Endodermal cell (in vitro differentiated cells): ENCODE measurements around the gene SMIM41. TPM values are rescaled to one million over a fixed set of nuclear protein-coding genes. Genes with fewer than 3 reads are reported as not detected.

Experiments
- DNase-seq: peaks from one replicate; pipeline ENCODE4 v3.0.0-alpha.2; 2017
- H3K27ac ChIP-seq: 2 replicates; pipeline ENCODE4 v1.5.1; 2013; ENCODE audit warnings: mild to moderate bottlenecking, low read depth, low read length, moderate library complexity
- H3K27me3 ChIP-seq: 2 replicates; pipeline ENCODE4 v1.6.1; 2013; ENCODE audit warnings: mild to moderate bottlenecking, low read length, moderate library complexity; ENCODE audit not compliant: insufficient read depth, control insufficient read depth, poor library complexity, severe bottlenecking
- H3K36me3 ChIP-seq: 2 replicates; pipeline ENCODE4 v1.7.0; 2013; ENCODE audit warnings: mild to moderate bottlenecking, low read length, moderate library complexity; ENCODE audit not compliant: control insufficient read depth, insufficient read depth
- H3K4me1 ChIP-seq: one replicate; pipeline ENCODE4 v1.7.0; 2013; ENCODE audit warnings: low read length; ENCODE audit not compliant: control insufficient read depth, insufficient read depth
- H3K4me3 ChIP-seq: 2 replicates; pipeline ENCODE4 v1.5.1; 2013; ENCODE audit warnings: mild to moderate bottlenecking, low read length, moderate library complexity
- H3K9ac ChIP-seq: 2 replicates; pipeline ENCODE4 v1.6.1; 2013; ENCODE audit warnings: mild to moderate bottlenecking, low read length, moderate library complexity; ENCODE audit not compliant: poor library complexity, severe bottlenecking; ENCODE audit errors: extremely low read depth
- H3K9me3 ChIP-seq: 2 replicates; pipeline ENCODE4 v1.6.1; 2013; ENCODE audit warnings: mild to moderate bottlenecking, low read length, moderate library complexity; ENCODE audit not compliant: control insufficient read depth
- H3K27ac Mint-ChIP-seq: 2 replicates; pipeline ENCODE4 v1.8.0; 2020; ENCODE audit warnings: mixed read lengths
- H3K27me3 Mint-ChIP-seq: 2 replicates; pipeline ENCODE4 v1.8.0; 2021; ENCODE audit warnings: mild to moderate bottlenecking, mixed read lengths; ENCODE audit not compliant: insufficient read depth
- H3K36me3 Mint-ChIP-seq: 2 replicates; pipeline ENCODE4 v1.8.0; 2020; ENCODE audit warnings: low read depth, mixed read lengths
- H3K4me1 Mint-ChIP-seq: 2 replicates; pipeline ENCODE4 v1.8.0; 2020; ENCODE audit warnings: mixed read lengths
- H3K4me3 Mint-ChIP-seq: 2 replicates; pipeline ENCODE4 v1.8.0; 2020; ENCODE audit warnings: mild to moderate bottlenecking, moderate library complexity, mixed read lengths
- H3K9me3 Mint-ChIP-seq: 2 replicates; pipeline ENCODE4 v1.8.0; 2020; ENCODE audit warnings: mild to moderate bottlenecking, mixed read lengths
- WGBS, 2 experiments: methylation state at CpG; one replicate each; pipeline versions ENCODE4 v1.1.5 to v1.1.7; 2013; ENCODE audit warnings: missing lambda C conversion rate in 2 of 2, mixed read lengths in 1 of 2; ENCODE audit not compliant: insufficient coverage in 1 of 2, insufficient read length in 1 of 2; 5-methylcytosine and 5-hydroxymethylcytosine counted together
- total RNA-seq, 2 donors: library from RNA; stranded (reverse); fragmentation: NEBNext Ultra II Directional in 1 of 2; extraction: Animal tissue kit (Norgen Biotek cat#: 25700) in 1 of 2; gene quantifications; 2 replicates in 1 of 2; 3 replicates in 1 of 2; pipeline ENCODE4 v1.2.1, GENCODE V29; 2021
- TF ChIP-seq, protein P1 (sequence below): fragments of 200-600 bp; sonication (generic); conservative IDR thresholded peaks from 2 replicates; pipeline ENCODE4 v1.5.0; 2021; ENCODE audit warnings: antibody characterized with exemption, mild to moderate bottlenecking

Gene SMIM41
- total RNA-seq, 2 donors from 2014 or later, result not detected

DNA sequence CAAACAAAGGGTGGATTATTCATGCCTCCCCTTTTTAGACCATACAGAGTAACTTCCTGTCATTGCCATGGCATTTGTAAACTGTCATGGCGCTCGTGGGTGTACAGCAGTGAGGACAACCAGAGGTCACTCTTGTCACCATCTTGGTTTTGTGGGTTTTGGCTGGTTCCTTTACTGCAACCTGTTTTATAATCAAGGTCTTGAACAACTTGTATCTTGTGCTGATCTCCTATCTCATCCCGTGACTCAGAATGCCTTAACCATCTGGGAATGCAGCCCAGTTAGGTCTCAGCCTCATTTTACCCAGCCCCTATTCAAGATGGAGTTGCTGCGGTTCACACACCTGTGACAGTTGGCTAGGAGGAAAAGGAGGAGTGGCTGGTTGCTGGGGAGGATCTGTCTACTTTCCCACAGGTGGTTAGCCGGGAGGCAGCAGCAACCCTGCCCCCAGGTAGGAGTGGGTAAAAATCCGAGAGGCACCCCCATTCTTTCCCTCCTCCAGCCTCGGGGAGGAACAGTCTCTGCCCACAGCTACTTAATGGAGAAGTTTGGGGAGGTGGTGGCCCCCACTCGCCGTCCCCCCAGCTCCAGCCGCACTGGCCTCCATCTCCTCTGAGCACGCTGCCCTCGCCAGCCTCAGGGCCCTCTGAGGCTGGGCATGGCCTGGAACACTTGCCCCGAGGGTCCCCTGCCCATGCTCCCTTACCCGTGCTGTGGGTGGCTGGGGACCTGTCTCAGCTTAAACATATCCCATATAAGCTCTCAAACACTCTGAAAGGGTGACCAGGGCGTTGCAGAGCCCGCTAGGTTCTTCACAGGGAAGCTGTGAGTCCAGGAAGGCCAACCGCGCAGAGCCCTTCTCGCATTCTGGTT lies 41.7 kb downstream of the SMIM41 start:
- TF ChIP-seq, protein P1, sequence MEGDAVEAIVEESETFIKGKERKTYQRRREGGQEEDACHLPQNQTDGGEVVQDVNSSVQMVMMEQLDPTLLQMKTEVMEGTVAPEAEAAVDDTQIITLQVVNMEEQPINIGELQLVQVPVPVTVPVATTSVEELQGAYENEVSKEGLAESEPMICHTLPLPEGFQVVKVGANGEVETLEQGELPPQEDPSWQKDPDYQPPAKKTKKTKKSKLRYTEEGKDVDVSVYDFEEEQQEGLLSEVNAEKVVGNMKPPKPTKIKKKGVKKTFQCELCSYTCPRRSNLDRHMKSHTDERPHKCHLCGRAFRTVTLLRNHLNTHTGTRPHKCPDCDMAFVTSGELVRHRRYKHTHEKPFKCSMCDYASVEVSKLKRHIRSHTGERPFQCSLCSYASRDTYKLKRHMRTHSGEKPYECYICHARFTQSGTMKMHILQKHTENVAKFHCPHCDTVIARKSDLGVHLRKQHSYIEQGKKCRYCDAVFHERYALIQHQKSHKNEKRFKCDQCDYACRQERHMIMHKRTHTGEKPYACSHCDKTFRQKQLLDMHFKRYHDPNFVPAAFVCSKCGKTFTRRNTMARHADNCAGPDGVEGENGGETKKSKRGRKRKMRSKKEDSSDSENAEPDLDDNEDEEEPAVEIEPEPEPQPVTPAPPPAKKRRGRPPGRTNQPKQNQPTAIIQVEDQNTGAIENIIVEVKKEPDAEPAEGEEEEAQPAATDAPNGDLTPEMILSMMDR, result no peak
- H3K27ac Mint-ChIP-seq, result no peak overlapping the region
- WGBS, 2 experiments, result 91 to 92% methylated on average over 15 to 19 of the region's 19 CpGs
- H3K27ac ChIP-seq, result no peak overlapping the region
- no peak overlapping the region for H3K9ac ChIP-seq
- no peaks in the 10 kb centered on the region for H3K9me3 ChIP-seq
- H3K4me3 ChIP-seq, result no peak overlapping the region
- H3K9me3 Mint-ChIP-seq, result no peaks in the 10 kb centered on the region
- no peak for DNase-seq
- H3K27me3 ChIP-seq, result no peaks in the 10 kb centered on the region
- no peak overlapping the region for H3K4me3 Mint-ChIP-seq
- H3K36me3 ChIP-seq, result no peaks in the 10 kb centered on the region
- H3K36me3 Mint-ChIP-seq, result no peaks in the 10 kb centered on the region
- peaks cover 1% of the 10 kb centered on the region for H3K4me1 ChIP-seq
- H3K27me3 Mint-ChIP-seq, result peaks cover 23% of the 10 kb centered on the region
- H3K4me1 Mint-ChIP-seq, result peaks cover 22% of the 10 kb centered on the region

DNA sequence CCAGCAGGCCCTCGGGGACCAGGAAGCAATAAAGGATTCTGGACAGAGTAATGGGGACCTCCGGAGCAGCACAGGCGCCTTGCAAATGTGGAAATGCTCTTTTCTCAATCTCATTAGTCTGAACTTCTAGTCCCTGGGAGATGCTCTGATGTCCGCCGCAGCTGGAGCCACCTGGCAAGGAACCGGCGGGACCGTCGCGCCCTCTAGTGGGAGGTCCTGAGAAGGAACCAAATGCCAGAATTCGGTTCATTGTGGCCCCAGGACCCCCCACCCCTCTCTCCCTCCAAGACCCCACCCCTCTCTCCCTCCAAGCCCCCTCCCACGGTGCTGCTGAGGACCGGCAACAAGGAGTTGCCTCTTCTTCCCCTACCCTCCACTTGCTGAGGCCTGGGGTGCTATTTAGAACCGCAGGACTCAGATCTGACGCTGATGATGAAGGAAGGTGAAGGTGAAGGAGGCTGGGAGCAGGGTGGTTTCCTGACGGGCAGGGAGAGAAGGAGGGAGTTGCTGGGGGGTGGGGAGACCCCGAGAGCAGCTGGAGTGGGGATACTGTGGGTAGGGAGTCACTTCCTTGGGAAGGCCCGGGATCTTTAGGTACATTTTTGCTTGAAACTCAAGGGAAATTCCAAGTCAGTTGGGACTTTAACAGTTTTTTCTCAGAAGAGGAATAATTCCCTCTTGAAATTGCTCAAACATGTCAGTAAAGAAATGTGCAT lies 42.5 kb downstream of the SMIM41 start:
- Histone ChIP-seq H3K9ac (no peak overlapping the region), H3K4me3 (no peak overlapping the region), H3K27ac (no peak overlapping the region), H3K9me3 (no peaks in the 10 kb centered on the region), H3K27me3 (no peaks in the 10 kb centered on the region), H3K4me1 (peaks cover 5% of the 10 kb centered on the region), H3K36me3 (no peaks in the 10 kb centered on the region)
- no peak overlapping the region for H3K27ac Mint-ChIP-seq
- peaks cover 19% of the 10 kb centered on the region for H3K27me3 Mint-ChIP-seq
- peaks cover 29% of the 10 kb centered on the region for H3K4me1 Mint-ChIP-seq
- WGBS, 2 experiments, result 16 to 21% methylated on average over 9 to 18 of the region's 18 CpGs
- H3K4me3 Mint-ChIP-seq, result no peak overlapping the region
- DNase-seq, result peak; percentile 95
- TF ChIP-seq, protein P1, result peak; percentile 93
- no peaks in the 10 kb centered on the region for H3K36me3 Mint-ChIP-seq
- no peaks in the 10 kb centered on the region for H3K9me3 Mint-ChIP-seq

DNA sequence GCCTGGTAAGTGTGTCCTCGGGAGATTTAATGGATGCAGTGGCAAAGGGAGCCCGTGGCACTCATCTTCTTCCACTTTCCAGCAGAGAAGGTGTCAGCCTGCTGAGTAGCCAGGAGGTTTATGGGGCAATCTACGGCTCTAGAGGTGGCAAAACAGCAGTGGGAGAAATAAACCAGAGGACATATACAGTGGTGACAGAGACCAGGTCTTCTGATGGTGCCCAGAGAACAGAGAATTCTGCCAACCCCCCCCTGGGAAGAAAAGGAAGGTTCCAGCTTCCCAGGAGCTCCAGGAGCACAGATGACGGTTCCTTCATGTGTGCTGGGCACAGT lies 43.0 kb downstream of the SMIM41 start:
- Histone ChIP-seq H3K4me3 (no peak overlapping the region), H3K4me1 (peaks cover 5% of the 10 kb centered on the region), H3K9ac (no peak overlapping the region), H3K36me3 (no peaks in the 10 kb centered on the region), H3K27me3 (no peaks in the 10 kb centered on the region), H3K9me3 (no peaks in the 10 kb centered on the region), H3K27ac (no peak overlapping the region)
- peak; percentile 57 for DNase-seq
- TF ChIP-seq, protein P1, result no peak
- WGBS, 2 experiments, result 67 to 83% methylated on average over 3 to 4 of the region's 4 CpGs
- no peaks in the 10 kb centered on the region for H3K36me3 Mint-ChIP-seq
- H3K9me3 Mint-ChIP-seq, result no peaks in the 10 kb centered on the region
- H3K27ac Mint-ChIP-seq, result no peak overlapping the region
- no peak overlapping the region for H3K4me3 Mint-ChIP-seq
- peaks cover 18% of the 10 kb centered on the region for H3K27me3 Mint-ChIP-seq
- H3K4me1 Mint-ChIP-seq, result peaks cover 31% of the 10 kb centered on the region
